ENCODE data around the gene HLCS.

GRCh38 chr21:36815284-36815683, 151.2 kb downstream of the HLCS start:
- TF ChIP-seq CTCF (IDR thresholded peaks at IDR 0.05), result no peak
- TF ChIP-seq POLR2A (IDR thresholded peaks at IDR 0.05), result no peak

Measured in body of pancreas (tissue), 4 donors.